DOHH2 (cell line): Measurements from ENCODE around the gene ARAP1.

Experiments used
- CTCF ChIP-seq: fragments of 200-600 bp; sonication (generic); IDR thresholded peaks from one replicate; pipeline ENCODE4 v1.5.1; 2014; ENCODE audit warnings: antibody characterized with exemption, mild to moderate bottlenecking, low read depth, low read length; ENCODE audit not compliant: poor library complexity, severe bottlenecking
- EZH2phosphoT487 ChIP-seq: fragments of 200-600 bp; sonication (generic); IDR thresholded peaks from 2 replicates; pipeline ENCODE4 v1.6.1; 2017; ENCODE audit warnings: borderline replicate concordance, mild to moderate bottlenecking, antibody characterized with exemption, low read length, moderate library complexity, mixed read lengths

DNA sequence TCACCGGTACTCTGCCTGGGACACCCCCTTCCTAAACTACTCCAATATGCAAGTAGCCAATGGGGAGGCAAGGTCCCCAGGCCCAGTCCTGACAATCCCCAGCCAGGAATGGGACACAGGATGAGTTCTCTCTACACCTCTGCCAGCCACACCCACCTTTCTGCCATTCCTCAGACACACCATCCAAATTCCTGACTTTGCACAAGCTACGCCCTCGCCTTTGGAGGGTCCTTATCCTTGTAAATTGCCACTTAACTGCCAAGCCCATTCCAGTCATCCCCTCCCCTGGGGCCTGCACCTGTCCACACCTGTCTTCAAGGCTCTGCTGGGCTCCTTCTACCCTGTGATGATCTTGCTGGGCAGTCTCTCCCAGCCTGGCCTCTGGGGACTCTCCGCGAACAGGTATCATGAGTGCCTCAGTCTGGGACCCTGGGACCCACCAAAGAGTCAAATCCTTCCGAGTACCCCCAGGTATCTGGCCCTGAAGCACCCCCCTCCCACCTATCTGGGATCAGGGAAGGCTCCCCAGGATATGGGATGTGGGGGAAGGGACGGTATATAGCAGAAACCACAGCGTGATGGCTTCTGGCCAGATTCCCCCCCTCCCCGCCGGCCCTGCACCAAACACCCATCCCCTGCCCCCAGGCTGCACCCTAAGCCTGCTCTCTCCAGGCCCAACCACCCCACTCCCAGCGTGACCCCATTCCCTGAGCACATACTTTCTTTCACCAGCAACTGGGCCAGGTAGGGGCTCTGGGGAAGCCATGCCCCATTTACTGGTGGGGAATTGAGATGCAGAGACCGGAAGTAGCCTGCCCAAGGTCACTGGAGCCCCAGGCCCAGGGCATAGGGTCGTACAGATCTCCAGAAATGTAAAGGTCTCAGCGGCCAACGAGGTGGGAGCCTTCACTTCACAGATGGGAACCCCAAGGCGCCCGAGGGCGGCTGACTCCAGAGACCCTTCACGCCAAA lies 806 bp downstream of the ARAP1 start:
- TF ChIP-seq CTCF (no peak), EZH2phosphoT487 (no peak)
